NCI-H524 treated with DMSO at 0.1 percent for 48 hours (cell line): ENCODE results near the gene MRPL38.

Source experiments
- DNase-seq: peaks from one replicate; lab custom pipeline; 2025; lab: John Stamatoyannopoulos, UW

Gene MRPL38

GRCh38 chr17:75919611-75920010 is 14.9 kb upstream of the MRPL38 start:
- no peak for DNase-seq

GRCh38 chr17:75917917-75918445 is 13.3 kb upstream of the MRPL38 start:
- no peak for DNase-seq

DNA sequence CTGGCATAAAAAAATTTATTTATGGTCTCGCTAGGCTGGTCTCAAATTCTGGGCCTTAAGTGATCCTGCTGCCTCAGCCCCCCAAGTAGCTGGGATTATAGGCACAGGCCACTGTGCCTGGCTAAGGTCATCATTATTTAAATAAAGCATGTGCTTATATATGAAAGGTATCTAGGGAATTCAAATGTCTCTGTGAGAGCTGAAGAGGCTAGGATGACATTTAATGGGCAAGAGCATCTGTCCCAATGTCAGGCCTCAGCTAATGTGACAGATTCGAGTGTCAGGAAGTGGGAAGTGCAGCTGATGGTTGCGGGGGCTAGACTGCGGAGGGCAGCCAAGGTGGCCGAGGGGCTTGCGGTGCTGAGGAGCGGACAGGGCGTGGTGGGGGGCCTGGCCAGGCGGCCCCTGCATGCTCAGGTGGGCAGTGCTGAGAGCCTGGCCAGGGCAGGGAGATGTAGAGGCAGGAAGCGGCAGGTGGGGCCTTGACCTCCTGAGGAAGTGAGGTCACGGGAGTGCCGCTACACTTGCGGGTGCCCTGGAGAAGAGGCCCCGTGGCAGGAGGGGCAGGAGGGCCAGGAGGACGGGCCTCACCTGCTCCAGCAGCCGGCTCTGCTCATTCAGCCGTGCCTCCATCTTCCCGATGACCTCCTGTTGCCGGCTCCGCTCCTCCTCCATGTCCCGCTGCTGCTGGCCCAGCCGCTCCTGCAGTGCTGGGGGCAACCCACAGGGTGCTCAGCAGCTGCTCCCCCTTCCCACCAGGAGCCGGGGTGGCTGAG is 12.6 kb upstream of the MRPL38 start:
- peak; percentile 100 for DNase-seq

GRCh38 chr17:75915268-75915667 is 10.6 kb upstream of the MRPL38 start:
- no peak for DNase-seq

DNA sequence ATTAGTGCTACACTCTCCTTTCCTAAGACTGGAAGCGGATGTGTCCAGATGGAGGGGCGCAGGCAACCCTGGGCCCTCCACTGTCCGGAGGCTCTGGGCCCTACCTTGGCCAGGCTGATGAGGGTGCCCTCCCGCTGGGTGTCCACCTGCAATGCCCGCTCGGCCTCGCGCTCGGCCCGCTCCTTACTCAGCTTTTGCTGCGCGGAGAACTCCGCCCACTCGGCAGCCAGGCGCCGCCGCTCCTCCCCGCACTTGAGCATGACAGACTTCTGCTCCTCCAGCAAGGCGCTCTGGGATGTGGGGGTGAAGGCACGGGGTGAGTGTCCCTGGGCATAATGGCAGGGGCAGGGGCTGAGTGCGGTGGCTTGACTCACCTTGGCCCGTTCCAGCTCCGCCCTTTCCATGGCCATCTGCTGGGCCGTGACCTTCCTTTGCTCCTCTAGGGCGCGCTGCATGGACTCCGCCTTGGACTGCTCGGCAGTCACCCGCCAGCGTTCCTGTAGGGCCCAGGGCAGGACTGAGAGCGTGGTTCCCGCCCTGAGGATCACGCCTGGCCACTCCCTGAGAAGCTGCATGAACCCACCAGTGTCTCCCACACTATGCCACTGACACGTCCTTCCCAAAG is 10.1 kb upstream of the MRPL38 start:
- no peak for DNase-seq

GRCh38 chr17:75913537-75914210 is 9.0 kb upstream of the MRPL38 start:
- no peak for DNase-seq

DNA sequence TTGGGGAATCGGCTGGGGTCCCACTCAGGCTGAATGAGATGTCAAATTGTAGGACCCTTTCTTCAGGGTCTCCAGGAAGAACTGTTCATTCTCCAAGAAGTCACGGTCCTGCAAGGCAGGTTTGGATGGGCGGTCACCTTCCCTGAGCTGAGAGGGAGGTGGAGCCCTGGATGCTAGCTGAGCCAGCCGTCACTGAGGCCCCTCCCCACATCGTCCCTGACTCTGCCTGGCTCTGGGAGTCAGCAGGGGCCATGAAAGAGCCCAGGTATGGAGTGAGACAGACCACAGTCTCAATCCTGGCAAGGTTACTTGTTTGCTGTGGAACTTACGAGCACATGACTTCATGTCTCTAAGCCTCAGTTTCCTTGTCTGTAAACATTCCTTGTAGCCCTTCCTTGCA is 6.0 kb upstream of the MRPL38 start:
- no peak for DNase-seq

DNA sequence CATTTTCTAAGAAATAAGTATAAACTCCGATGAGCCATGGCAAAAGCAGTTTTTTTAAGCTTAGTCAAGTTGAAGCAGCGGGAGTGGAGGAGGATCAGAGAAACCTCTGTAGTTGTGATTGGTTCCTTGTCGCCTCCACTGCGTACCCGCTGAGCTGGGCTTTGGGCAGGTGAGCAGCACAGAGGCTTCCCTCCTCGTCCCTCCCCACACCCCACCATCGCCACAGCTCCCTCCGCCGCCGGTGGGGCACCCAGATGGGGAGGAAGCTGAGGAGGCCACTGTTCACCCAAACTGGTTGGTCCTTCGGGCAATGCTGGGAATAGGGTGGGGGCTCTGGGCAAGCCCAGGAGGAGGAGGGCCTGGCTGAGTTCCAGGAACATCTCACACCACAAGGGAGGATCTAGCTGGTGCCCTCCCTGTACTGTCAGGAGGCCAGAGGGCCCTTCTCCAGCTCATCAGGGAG is 5.2 kb upstream of the MRPL38 start:
- peak; percentile 34 for DNase-seq

- no peak for DNase-seq
Measured at GRCh38 chr17:75909051-75909811, 4.5 kb upstream of the MRPL38 start.

DNA sequence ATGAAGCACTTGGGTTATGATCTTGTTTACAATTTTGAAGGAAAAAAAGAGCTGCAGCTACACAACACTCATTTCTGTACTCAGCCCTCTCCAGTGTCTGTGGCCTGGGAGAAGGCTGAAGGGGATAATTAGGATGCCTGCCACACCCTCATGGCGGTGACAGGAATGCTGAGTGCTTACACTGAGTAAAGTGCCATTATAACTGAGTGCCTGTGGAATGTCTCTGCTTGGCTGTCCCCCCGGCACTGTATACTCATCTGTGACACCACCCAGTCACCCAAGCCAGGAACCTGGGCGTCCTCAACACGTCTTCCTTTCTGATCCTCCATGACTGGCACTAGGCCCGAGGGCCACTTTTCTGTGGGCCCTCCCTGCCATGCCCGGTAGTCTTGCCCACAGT is 3.5 kb upstream of the MRPL38 start:
- DNase-seq = no peak

GRCh38 chr17:75906143-75906884 is 1.6 kb upstream of the MRPL38 start:
- DNase-seq = no peak

- no peak for DNase-seq
Measured at GRCh38 chr17:75902406-75902805, 2.3 kb downstream of the MRPL38 start.

DNA sequence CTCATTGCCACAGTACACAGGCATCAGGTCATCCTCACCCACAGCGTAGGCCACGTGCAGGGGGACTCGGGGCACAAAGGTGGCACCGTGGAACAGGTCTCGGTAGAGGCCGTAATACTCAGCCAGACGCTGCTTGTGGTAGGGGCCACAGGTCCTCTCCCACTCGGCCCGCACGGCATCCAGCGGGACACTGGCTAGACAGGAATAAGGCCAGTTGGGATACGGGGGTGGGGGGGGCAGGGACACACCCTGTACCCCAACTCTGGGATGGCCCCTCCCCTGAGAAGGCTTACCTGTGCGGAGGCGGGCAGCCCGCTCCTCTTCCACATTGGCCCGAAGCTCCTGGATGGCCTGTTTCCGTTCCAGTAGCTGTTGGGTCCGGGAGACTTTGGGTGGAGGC is 3.0 kb downstream of the MRPL38 start:
- DNase-seq = no peak

- no peak for DNase-seq
Measured at GRCh38 chr17:75900691-75901533, 3.8 kb downstream of the MRPL38 start.

DNA sequence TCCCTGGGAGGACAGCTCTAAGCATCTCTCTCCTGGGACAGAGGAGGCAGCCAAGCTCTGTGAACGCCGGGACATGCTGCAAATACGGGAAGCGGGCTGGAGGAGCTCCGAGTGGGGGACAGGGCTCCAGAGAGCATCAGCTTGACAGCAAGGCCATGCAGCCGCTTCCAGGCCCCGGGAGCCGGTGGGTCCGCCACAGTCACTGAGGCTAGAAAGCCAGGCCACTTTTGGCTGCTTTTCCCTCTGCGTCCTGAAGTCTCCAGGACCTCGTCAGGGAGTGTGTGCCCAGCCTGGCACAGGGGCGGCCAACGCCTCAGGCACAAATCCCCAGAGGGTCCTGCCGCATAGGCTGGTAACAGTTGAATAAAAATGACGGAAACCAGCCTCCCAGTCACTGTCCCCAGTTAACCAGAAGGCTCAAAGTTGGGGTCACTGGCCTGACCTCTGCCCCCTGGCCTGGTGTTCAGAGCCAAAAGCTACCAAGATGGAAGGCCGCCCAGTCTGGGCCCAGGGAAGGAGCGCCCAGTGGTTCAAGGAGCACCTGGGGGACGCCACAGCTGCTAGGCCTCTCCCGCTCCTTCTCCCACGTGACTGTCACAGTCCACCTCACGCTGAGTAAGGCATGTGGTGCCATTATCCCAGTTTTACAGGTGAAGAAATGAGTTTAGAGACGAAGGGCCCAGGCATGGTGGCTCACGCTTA is 4.8 kb downstream of the MRPL38 start:
- no peak for DNase-seq

DNA sequence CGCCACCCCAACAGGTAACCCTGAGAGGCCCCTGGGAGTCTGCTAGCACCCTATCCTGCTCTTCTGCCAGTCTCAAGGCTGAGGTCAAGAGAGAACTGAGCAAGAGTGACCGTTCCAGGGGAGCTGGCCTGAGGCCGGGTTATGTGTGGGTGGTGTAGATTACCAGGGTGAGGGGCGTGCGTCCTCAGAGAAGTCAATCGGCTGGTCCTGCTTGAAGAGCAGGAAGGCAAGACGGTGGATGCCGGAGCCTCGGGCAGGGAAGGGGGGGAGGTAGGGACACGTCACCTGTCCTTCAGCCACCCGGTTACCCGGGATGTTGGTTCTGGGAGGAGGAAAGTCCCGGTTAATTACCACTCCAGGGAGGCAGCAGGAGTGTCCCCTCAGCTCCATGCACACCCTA is 5.3 kb downstream of the MRPL38 start:
- DNase-seq = no peak

DNA sequence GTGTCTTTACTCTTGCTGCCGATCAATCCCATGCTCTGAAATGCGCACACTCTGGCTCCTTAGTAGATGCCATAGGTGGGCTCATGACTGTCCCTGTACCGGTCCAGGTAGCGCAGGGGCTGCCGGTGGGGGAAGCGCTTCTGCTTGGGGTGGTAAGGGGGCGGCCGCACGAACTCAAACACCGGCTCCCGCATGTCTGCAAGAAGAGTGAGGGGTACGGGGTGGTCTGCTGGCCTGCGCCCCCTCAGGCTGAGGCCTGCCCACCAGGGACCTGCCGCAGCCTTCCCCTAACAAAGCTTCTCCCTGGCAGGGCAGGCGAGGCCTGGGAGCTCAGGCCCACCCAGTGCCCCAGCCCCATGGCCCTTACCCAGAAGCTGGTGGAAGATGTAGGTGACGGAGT is 5.9 kb downstream of the MRPL38 start:
- DNase-seq = no peak

- no peak for DNase-seq
Measured at GRCh38 chr17:75898065-75898464, 6.6 kb downstream of the MRPL38 start.

DNA sequence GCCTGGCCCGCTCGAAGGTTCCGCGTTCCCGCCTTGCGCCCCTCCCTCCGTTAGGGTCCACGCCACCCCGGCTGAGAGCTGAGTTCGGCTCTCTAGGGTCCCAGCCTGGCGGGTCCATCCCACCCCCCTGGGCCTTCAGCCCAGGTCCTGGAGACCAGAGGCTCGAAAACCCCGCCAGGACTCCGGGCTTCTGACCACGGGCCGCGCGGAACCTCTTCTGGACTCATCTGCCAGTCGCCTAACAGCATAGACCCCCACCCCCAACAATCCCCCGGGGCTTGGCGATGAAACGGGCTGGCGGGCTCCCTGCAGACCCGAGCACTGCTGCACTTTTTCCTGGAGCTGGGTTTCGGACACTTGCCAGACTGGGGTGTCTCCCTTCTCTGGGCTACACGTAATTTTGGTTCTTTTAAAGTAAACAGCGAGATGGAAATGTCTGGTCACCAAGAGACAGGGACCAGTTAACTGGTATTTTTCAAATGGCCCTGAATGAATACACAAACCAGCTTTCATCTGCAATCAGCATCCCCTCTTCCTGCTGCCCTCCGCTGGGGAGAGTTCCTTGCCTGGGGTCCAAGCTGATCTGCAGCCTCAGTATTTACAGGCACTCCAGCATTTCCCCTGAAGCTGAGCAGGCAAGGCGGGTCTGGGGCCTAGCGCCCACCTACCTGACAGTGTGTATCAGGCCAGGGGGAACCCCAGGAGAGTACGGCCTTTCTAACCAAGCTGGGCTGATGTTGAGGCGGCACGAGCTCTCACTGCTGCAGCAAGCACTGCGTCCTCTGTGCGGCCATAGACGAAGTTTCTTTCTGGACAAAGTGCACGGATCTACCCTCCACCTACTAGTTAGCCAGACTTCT is 7.3 kb downstream of the MRPL38 start:
- DNase-seq = no peak
